ENCODE measurements around the gene ACER3. TPM values are rescaled to one million over a fixed set of nuclear protein-coding genes. Genes with fewer than 3 reads are reported as not detected.

Gene ACER3
- total RNA-seq, 1 donor from 2014 or later: 11.8 TPM

- Mint-ChIP-seq H3K9me3 (peaks cover 4% of the 10 kb centered on the region), H3K27me3 (no peaks in the 10 kb centered on the region), H3K4me1 (no peaks in the 10 kb centered on the region), H3K27ac (no peak overlapping the region), H3K36me3 (ENCODE audit: low read depth) (no peaks in the 10 kb centered on the region), H3K4me3 (no peak overlapping the region)
- DNase-seq: no peak
- intact Hi-C loops (cut with micrococcal nuclease): no loop called here
- ChIA-PET POLR2A (no interaction called here), CTCF (no interaction called here)
- no peak for ATAC-seq (ENCODE audit: low read depth)
- no peak for TF ChIP-seq CTCF (IDR thresholded peaks at IDR 0.05)
These were observed 191.8 kb downstream of the ACER3 start for GRCh38 chr11:77052518-77052917.

- Mint-ChIP-seq H3K9me3 (peaks cover 4% of the 10 kb centered on the region), H3K27me3 (no peaks in the 10 kb centered on the region)
These were observed 192.7 kb downstream of the ACER3 start for GRCh38 chr11:77053217-77054015.

GRCh38 chr11:77054084-77054483 lies 193.4 kb downstream of the ACER3 start:
- intact Hi-C loops (cut with micrococcal nuclease): no loop called here

More at GRCh38 chr11:77053217-77054015, 192.7 kb downstream of the ACER3 start:
- POLR2A ChIA-PET: no interaction called here
- H3K36me3 Mint-ChIP-seq (ENCODE audit: low read depth): no peaks in the 10 kb centered on the region
- ATAC-seq (ENCODE audit: low read depth): no peak
- no peak for DNase-seq
- H3K4me3 Mint-ChIP-seq: no peak overlapping the region
- H3K4me1 Mint-ChIP-seq: no peaks in the 10 kb centered on the region
- no peak for TF ChIP-seq CTCF (IDR thresholded peaks at IDR 0.05)
- CTCF ChIA-PET: no interaction called here
- no peak overlapping the region for H3K27ac Mint-ChIP-seq
- intact Hi-C loops (cut with micrococcal nuclease): no loop called here

GRCh38 chr11:77055101-77055561 lies 194.4 kb downstream of the ACER3 start:
- CTCF ChIA-PET: interaction anchor here (1.1 kb wide), 1 partner anchor 36 kb away, joined by 4 read pairs; no protein-coding TSS in a partner anchor
- POLR2A ChIA-PET: interaction anchor here (0.7 kb wide), 1 partner anchor 818 kb away, joined by 3 read pairs; no protein-coding TSS in a partner anchor

More at GRCh38 chr11:77054084-77054483, 193.4 kb downstream of the ACER3 start:
- H3K27ac Mint-ChIP-seq: no peak overlapping the region
- ATAC-seq (ENCODE audit: low read depth) (no peak), DNase-seq (no peak)
- H3K27me3 Mint-ChIP-seq: no peaks in the 10 kb centered on the region
- TF ChIP-seq CTCF (IDR thresholded peaks at IDR 0.05): no peak
- CTCF ChIA-PET: no interaction called here
- H3K36me3 Mint-ChIP-seq (ENCODE audit: low read depth): no peaks in the 10 kb centered on the region
- no peaks in the 10 kb centered on the region for H3K4me1 Mint-ChIP-seq
- no peak overlapping the region for H3K4me3 Mint-ChIP-seq
- POLR2A ChIA-PET: no interaction called here
- H3K9me3 Mint-ChIP-seq: peaks cover 4% of the 10 kb centered on the region

More at GRCh38 chr11:77055101-77055561, 194.4 kb downstream of the ACER3 start:
- no peaks in the 10 kb centered on the region for H3K36me3 Mint-ChIP-seq (ENCODE audit: low read depth)
- intact Hi-C loops (cut with micrococcal nuclease): no loop called here
- no peak overlapping the region for H3K4me3 Mint-ChIP-seq
- no peak overlapping the region for H3K27ac Mint-ChIP-seq
- ATAC-seq (ENCODE audit: low read depth): no peak
- H3K9me3 Mint-ChIP-seq: peaks cover 4% of the 10 kb centered on the region
- no peak for TF ChIP-seq CTCF (IDR thresholded peaks at IDR 0.05)
- no peaks in the 10 kb centered on the region for H3K27me3 Mint-ChIP-seq
- DNase-seq: no peak
- H3K4me1 Mint-ChIP-seq: no peaks in the 10 kb centered on the region

All from activated B cell treated with CpG ODN at 0.5 μM for 24 hours (primary cell).